GM10266 (cell line): ENCODE data around the gene FAM13B.
A peak's percentile ranks its signal among the peaks of the same experiment; 100 is the strongest.
"Not testable (repeated sequence)": the region's sequence is repeated elsewhere in the genome, so short reads cannot be mapped to it uniquely, and the experiment has no call there.

ENCODE experiments used
- DNase-seq: peaks from one replicate; pipeline ENCODE4 v3.0.0; 2012; ENCODE audit errors: extremely low spot score
- TF ChIP-seq, protein P1 (sequence below): IDR thresholded peaks from 2 replicates; pipeline ENCODE4 v1.5.1; 2012; ENCODE audit warnings: mild to moderate bottlenecking, low read depth; ENCODE audit not compliant: control insufficient read depth, insufficient read depth; ENCODE audit errors: missing control alignments

Gene FAM13B

DNA sequence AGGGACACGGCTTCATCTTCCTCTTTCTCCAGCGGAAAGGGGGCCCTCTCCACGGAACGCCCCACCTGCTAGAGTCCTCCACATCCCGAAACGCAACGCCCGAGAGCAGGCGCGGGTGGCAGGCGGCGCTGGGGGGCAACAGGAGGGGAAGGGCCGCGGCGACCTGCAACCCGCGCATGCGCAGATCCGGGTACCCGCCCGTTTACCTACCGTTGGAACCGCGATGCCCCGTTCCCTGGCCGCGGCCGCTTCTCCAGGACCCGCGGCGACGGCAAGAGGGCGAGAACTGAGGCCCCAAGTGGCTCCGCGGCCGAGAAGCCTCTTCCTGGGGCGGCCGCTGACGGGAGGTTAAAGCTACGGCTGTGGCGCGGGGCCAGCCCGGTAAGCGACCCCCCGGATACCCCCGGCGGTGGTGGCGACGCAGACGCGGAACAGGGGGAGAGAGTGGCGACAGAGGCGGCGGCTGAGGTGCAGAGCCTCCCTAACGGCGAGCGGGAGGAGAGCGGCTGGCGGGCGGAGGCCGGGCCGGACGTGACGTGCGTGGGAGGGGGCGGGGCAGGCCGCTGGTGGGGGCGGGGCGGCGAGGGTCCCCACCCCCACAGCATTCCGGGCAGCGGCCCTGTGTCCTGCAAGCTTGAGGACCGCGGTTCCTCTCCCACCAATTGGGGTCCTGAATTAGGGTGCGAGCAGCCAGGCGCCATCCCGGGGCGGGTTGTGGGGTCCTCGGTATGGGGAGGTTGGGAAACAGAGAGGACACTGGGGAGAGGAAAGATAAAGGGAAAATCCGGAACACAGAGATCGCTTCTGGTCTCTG, at the start of gene FAM13B:
TSS of gene FAM13B (minus strand) at position 508 of the 814 bp plus-strand sequence. CDS start 13,968 bp downstream, outside the sequence.
- peak; percentile 89 for DNase-seq
- TF ChIP-seq, protein P1, sequence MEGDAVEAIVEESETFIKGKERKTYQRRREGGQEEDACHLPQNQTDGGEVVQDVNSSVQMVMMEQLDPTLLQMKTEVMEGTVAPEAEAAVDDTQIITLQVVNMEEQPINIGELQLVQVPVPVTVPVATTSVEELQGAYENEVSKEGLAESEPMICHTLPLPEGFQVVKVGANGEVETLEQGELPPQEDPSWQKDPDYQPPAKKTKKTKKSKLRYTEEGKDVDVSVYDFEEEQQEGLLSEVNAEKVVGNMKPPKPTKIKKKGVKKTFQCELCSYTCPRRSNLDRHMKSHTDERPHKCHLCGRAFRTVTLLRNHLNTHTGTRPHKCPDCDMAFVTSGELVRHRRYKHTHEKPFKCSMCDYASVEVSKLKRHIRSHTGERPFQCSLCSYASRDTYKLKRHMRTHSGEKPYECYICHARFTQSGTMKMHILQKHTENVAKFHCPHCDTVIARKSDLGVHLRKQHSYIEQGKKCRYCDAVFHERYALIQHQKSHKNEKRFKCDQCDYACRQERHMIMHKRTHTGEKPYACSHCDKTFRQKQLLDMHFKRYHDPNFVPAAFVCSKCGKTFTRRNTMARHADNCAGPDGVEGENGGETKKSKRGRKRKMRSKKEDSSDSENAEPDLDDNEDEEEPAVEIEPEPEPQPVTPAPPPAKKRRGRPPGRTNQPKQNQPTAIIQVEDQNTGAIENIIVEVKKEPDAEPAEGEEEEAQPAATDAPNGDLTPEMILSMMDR, result no peak

DNA sequence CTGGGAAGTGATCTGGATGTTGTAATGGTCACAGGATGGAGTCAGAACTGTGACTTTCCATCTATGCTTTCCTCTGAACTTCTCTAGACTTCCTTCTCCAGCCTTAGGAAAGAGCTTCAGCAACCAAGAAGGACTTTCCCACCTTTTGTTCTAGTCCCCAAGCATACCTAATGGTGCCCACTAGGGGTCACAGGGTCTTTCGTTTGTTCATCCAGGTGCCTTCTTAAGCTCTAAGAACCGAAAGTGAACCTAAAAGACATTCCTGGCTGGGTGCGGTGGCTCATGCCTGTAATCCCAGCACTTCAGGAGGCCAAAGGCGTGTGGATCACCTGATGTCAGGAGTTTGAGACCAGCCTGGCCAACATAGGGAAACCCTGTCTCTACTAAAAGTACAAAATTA, 49.2 kb upstream of the FAM13B start:
- TF ChIP-seq, protein P1, result no peak
- no peak for DNase-seq

DNA sequence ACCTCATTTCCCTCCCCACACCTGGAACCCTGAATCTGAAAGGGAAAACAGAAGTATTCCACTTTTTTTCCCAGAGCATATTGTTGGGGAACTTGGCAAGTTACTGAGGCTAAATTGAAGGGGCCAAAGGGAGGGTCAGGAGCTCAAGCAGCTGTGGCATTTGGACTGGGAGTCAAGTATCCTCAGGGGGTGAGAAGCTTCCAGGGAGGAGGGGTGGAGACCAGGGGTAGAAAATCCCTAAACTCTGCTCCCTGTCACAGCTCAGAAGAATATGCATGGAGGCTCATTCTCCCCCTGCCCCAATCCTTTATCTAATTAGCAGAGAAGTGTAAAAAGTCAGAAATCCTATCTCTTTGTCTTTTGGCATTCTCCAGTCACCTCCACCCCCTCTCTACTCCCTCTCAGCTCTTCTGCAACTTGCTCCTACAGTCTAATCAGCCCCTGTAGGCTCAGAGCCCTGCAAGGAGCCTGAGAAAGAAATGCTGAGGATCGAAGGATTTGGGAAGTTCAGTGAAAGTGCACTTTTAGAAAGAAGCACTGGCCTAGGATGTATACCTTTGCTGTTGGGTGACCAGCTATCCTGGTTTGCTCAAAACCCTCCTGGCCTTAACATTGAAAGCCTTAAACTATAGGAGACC, 45.2 kb upstream of the FAM13B start:
- DNase-seq, result no peak
- TF ChIP-seq, protein P1, result no peak

DNA sequence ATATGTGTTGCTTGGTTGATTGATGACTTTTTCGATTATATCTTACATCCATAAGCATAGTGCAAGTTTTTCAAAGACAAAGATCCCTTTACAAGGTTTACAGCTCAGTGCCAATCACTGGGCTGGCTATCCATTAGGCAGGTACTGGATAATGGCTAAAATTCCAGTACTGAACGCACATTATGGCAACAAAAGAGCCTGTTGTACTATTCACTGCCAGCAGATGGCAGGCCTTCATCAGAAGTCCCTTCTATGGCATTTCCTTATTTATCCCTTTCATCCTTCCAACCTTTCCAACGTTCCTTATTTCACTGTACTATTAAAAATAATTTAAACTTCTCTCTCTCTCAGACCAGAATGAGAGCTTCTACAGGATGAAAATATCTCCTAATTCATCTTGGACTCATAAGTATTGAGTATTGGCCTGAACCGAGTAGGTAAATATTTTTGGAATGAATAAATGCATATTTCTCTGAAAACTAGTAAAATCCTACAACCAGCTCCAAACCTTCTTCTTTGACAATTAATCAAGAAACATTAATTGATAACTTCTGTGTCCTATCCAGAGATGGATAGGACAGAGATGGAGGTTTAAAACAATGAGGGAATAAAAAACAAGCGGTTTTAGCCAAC, 44.3 kb upstream of the FAM13B start:
- DNase-seq, result peak; percentile 76
- TF ChIP-seq, protein P1, result peak; percentile 87

DNA sequence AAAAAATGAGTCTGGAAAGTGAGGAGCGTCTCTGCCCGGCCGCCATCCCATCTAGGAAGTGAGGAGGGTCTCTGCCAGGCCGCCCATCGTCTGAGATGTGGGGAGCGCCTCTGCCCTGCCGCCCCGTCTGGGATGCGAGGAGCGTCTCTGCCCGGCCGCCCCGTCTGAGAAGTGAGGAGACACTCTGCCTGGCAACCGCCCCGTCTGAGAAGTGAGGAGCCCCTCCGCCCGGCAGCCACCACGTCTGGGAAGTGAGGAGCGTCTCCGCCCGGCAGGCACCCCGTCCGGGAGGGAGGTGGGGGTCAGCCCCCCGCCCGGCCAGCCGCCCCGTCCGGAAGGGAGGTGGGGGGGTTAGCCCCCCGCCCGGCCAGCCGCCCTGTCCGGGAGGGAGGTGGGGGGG, 37.1 kb upstream of the FAM13B start:
- DNase-seq, result not testable (repeated sequence)

DNA sequence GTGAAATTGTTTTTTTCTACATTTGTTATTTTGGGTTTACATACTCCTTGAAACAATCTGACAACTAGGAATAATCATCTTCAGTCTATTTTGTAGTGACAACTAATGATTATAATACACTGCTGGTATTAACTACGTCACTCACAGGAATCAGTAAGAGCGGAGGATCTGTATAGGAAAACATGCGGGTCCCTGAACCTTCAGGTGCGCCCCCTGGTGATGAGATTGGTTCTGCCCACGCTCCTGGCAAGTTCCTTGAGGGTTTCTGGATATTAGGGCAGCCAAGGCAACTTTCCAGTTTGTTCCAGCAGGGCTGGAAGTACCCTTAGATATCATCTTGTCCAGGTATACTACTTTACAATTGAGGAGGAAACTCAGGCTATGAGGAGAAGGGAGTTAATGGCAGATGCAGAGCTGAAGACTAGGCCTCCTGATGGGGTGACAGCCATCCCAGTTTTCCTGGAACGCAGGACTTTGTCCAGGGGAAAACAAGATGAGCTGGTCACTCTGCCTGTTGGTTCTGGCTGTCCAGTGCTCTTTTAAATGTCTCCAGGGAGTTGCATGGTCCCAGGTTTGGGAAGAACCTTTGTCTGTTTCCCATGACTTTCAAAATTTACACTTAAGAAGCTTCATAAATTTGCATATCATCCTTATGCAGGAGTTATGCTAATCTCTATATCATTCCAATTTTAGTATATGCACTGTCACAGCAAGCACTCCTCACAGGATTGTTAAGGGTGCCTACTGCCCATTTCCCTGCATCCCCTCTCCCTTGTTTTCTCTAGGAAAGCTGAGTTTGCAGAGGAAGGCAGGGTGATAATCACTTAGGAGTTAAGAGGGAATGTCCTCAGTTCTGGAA, 36.1 kb upstream of the FAM13B start:
- TF ChIP-seq, protein P1, result peak; percentile 79
- DNase-seq, result peak; percentile 80

DNA sequence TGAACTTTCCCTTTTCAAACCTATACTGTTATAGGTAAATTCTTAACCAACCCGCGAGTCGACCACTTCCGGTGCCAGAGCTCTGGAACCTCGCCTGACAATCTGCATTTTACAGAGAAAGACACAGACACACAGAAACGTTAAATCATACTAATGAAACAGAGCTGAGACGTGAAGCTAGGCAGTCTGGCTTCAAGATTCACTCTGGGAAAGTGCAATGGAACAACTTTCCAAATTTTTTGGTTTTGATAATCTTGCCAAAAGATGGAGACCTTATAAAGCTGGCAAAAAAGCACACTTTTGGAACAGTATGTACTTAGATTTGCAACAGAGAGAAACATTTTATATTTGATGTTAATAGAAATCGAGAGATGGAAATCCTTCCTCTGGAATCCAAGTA, 35.1 kb upstream of the FAM13B start:
- DNase-seq, result no peak
- TF ChIP-seq, protein P1, result no peak
